OCI-LY7 (cell line): ENCODE results near the gene BICDL1.

Source experiments
- EZH2phosphoT487 ChIP-seq: fragments of 200-600 bp; sonication (generic); IDR thresholded peaks from 2 replicates; pipeline ENCODE4 v1.6.1; 2018; ENCODE audit warnings: low read depth, borderline replicate concordance, mild to moderate bottlenecking, mixed run types, antibody characterized with exemption, low read length, moderate library complexity, mixed read lengths
- TF ChIP-seq, protein P1 (sequence below): fragments of 200-600 bp; sonication (generic); conservative IDR thresholded peaks from 2 replicates; pipeline ENCODE4 v1.5.1; 2014; ENCODE audit warnings: mild to moderate bottlenecking, antibody characterized with exemption, low read length, moderate library complexity, mixed read lengths

DNA sequence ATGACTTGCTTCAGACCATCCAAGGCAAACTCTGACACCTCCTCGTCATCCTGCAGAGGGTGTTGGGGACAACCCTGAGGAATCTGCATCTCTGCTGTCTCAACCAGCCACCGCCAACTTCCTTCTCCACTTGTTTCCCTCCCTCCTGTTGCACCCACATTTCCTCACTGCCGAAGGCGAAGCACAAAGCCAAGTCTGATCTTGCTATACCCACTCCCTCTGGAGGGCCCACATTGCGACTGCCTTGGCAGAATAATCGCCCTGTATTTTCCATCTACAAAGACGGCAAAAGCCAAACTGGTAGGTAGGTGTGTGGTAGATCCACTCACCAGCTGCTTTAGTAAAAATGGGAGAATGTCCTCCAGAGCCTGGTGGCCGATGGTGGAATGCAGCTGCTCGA, 149.3 kb downstream of the BICDL1 start:
- TF ChIP-seq, protein P1, sequence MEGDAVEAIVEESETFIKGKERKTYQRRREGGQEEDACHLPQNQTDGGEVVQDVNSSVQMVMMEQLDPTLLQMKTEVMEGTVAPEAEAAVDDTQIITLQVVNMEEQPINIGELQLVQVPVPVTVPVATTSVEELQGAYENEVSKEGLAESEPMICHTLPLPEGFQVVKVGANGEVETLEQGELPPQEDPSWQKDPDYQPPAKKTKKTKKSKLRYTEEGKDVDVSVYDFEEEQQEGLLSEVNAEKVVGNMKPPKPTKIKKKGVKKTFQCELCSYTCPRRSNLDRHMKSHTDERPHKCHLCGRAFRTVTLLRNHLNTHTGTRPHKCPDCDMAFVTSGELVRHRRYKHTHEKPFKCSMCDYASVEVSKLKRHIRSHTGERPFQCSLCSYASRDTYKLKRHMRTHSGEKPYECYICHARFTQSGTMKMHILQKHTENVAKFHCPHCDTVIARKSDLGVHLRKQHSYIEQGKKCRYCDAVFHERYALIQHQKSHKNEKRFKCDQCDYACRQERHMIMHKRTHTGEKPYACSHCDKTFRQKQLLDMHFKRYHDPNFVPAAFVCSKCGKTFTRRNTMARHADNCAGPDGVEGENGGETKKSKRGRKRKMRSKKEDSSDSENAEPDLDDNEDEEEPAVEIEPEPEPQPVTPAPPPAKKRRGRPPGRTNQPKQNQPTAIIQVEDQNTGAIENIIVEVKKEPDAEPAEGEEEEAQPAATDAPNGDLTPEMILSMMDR = no peak
- no peak for TF ChIP-seq EZH2phosphoT487
